Measurements from ENCODE around the gene CXCR6. TPM values are rescaled to one million over a fixed set of nuclear protein-coding genes. Genes with fewer than 3 reads are reported as not detected.

CXCR6 gene
- total RNA-seq, 1 donor from 2014 or later, result not detected

DNA sequence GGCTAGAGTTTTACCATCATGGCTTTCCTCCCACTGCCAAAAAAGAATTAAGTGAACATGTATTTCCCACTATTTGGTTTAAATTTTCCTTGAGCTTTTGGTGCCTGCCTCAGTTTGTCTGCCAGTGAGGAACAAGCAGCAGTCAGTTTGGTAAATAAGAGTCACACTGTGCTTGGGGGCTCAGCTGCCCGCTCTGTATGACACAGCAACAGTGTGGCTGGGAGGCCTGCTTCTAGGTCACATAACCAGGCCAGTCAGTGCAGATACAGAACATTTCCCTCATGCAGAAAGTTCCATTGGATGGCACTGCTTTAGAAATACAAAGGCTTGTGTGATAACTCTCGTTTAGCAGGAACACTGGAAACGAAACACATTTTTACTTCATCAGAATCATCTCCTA is 26.7 kb downstream of the CXCR6 start:
- Mint-ChIP-seq H3K27ac (ENCODE audit: unreplicated experiment) (no peak overlapping the region), H3K27me3 (ENCODE audit: low read depth, unreplicated experiment) (no peaks in the 10 kb centered on the region), H3K4me3 (ENCODE audit: unreplicated experiment) (no peak overlapping the region), H3K4me1 (ENCODE audit: low read depth, unreplicated experiment) (peaks cover 23% of the 10 kb centered on the region), H3K9me3 (ENCODE audit: unreplicated experiment) (no peaks in the 10 kb centered on the region), H3K36me3 (ENCODE audit: low read depth, unreplicated experiment) (peaks cover 25% of the 10 kb centered on the region)
- no peak overlapping the region for H3K4me3 ChIP-seq (ENCODE audit: insufficient read depth, low read depth, low read length)
- no peak overlapping the region for H3K27ac ChIP-seq (ENCODE audit: low read depth, low read length)
- H3K79me2 ChIP-seq (ENCODE audit: insufficient read depth, low read length), result no peaks in the 10 kb centered on the region
- no peak overlapping the region for H2AFZ ChIP-seq (ENCODE audit: low read depth, low read length)
- H3K9me3 ChIP-seq (ENCODE audit: insufficient read depth, low read depth, low read length), result no peaks in the 10 kb centered on the region
- TF ChIP-seq, protein P1, sequence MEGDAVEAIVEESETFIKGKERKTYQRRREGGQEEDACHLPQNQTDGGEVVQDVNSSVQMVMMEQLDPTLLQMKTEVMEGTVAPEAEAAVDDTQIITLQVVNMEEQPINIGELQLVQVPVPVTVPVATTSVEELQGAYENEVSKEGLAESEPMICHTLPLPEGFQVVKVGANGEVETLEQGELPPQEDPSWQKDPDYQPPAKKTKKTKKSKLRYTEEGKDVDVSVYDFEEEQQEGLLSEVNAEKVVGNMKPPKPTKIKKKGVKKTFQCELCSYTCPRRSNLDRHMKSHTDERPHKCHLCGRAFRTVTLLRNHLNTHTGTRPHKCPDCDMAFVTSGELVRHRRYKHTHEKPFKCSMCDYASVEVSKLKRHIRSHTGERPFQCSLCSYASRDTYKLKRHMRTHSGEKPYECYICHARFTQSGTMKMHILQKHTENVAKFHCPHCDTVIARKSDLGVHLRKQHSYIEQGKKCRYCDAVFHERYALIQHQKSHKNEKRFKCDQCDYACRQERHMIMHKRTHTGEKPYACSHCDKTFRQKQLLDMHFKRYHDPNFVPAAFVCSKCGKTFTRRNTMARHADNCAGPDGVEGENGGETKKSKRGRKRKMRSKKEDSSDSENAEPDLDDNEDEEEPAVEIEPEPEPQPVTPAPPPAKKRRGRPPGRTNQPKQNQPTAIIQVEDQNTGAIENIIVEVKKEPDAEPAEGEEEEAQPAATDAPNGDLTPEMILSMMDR (IDR thresholded peaks at IDR 0.05; ENCODE audit: insufficient read depth, low read depth, low read length), result no peak
- TF ChIP-seq EZH2 (IDR thresholded peaks at IDR 0.05; ENCODE audit: insufficient read depth, low read length), result no peak
- peaks cover 4% of the 10 kb centered on the region for H4K20me1 ChIP-seq (ENCODE audit: insufficient read depth, low read length)
- H3K27me3 ChIP-seq (ENCODE audit: insufficient read depth, low read length), result no peaks in the 10 kb centered on the region
- no peak overlapping the region for H3K4me2 ChIP-seq (ENCODE audit: low read length)
- H3K9ac ChIP-seq (ENCODE audit: low read length), result no peak overlapping the region
- FAIRE-seq (no peak), DNase-seq (ENCODE audit: low read depth) (no peak)
- peaks cover 19% of the 10 kb centered on the region for H3K4me1 ChIP-seq (ENCODE audit: insufficient read depth, low read length)
- peaks cover 6% of the 10 kb centered on the region for H3K36me3 ChIP-seq (ENCODE audit: insufficient read depth, low read length)

DNA sequence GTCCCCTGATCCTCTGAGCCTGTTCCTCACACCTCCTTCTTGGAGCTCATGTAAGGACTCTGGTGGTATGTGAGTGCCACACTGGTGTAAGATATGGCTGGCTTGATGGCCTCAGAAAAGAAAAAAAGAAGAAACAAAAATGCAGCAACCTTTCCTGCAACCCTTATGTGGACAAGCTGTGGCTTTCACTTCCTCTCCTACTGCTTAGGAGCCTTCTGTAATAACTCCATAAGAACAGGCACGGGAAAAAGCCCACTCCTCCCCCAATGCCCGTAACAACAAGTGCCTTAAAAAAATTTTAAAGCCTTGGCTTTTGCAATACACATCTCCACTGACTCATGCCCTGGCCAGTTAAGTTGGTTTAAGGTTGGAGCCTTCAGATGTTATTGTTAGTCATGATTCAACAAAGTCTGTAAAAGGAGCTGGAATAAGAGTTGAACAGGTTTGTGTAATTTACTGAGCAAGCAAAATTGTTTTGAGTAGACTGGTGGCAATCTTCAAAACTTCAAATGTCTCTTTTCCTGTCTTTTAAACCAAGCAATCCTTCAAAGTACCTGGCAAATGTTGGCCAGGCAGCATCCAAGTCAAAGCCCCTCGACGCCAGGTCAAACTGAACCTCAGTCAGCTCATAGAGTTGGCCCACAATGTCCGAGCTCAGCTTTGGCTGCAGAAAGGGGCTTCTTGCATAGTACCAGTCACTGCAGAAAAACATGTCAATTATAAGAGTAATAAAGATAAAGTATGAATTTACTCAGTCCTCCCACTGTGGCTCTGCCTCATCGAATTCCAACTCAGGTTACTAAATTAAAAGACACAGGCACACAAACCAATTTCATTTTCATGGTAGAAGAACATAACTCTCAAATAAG is 29.5 kb downstream of the CXCR6 start:
- H2AFZ ChIP-seq (ENCODE audit: low read depth, low read length), result no peak overlapping the region
- Mint-ChIP-seq H3K9me3 (ENCODE audit: unreplicated experiment) (no peaks in the 10 kb centered on the region), H3K4me1 (ENCODE audit: low read depth, unreplicated experiment) (peaks cover 22% of the 10 kb centered on the region), H3K27me3 (ENCODE audit: low read depth, unreplicated experiment) (no peaks in the 10 kb centered on the region), H3K4me3 (ENCODE audit: unreplicated experiment) (peak overlapping the region; percentile 45), H3K36me3 (ENCODE audit: low read depth, unreplicated experiment) (peaks cover 24% of the 10 kb centered on the region), H3K27ac (ENCODE audit: unreplicated experiment) (peak overlapping the region; percentile 48)
- peaks cover 19% of the 10 kb centered on the region for H3K4me1 ChIP-seq (ENCODE audit: insufficient read depth, low read length)
- H3K9ac ChIP-seq (ENCODE audit: low read length), result no peak overlapping the region
- H3K4me2 ChIP-seq (ENCODE audit: low read length), result peak overlapping the region; percentile 68
- H3K27me3 ChIP-seq (ENCODE audit: insufficient read depth, low read length), result no peaks in the 10 kb centered on the region
- FAIRE-seq (peak; percentile 96), DNase-seq (ENCODE audit: low read depth) (peak; percentile 92)
- peak overlapping the region; percentile 12 for H3K4me3 ChIP-seq (ENCODE audit: insufficient read depth, low read depth, low read length)
- peaks cover 13% of the 10 kb centered on the region for H3K36me3 ChIP-seq (ENCODE audit: insufficient read depth, low read length)
- TF ChIP-seq, protein P1 (IDR thresholded peaks at IDR 0.05; ENCODE audit: insufficient read depth, low read depth, low read length), result no peak
- TF ChIP-seq EZH2 (IDR thresholded peaks at IDR 0.05; ENCODE audit: insufficient read depth, low read length), result no peak
- H3K27ac ChIP-seq (ENCODE audit: low read depth, low read length), result peak overlapping the region; percentile 54
- H3K9me3 ChIP-seq (ENCODE audit: insufficient read depth, low read depth, low read length), result no peaks in the 10 kb centered on the region
- H4K20me1 ChIP-seq (ENCODE audit: insufficient read depth, low read length), result no peaks in the 10 kb centered on the region
- H3K79me2 ChIP-seq (ENCODE audit: insufficient read depth, low read length), result no peaks in the 10 kb centered on the region

DNA sequence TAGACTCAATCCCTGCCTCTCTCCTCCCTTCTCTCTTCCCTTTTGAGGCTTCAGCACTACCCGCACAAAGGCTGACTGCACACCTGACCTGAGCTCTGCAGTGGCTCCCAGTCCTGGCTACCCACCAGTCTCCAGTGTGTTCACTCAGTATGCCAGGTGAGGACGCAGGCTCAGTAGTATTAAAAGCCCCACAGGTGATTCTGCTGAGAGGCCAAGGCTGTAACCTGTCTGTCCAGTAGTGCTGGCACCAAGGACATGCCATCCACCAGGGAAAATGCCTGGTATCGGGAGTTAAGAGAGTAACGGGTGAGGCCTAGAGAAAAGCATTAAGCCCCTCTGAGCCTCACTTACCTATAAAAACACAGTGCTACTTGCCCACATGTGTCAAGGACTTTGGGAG is 31.4 kb downstream of the CXCR6 start:
- Histone ChIP-seq H3K4me3 (ENCODE audit: insufficient read depth, low read depth, low read length) (no peak overlapping the region), H3K27me3 (ENCODE audit: insufficient read depth, low read length) (no peaks in the 10 kb centered on the region), H3K9me3 (ENCODE audit: insufficient read depth, low read depth, low read length) (no peaks in the 10 kb centered on the region), H3K36me3 (ENCODE audit: insufficient read depth, low read length) (peaks cover 16% of the 10 kb centered on the region), H4K20me1 (ENCODE audit: insufficient read depth, low read length) (no peaks in the 10 kb centered on the region), H3K9ac (ENCODE audit: low read length) (no peak overlapping the region), H3K4me1 (ENCODE audit: insufficient read depth, low read length) (peaks cover 12% of the 10 kb centered on the region), H3K27ac (ENCODE audit: low read depth, low read length) (no peak overlapping the region), H2AFZ (ENCODE audit: low read depth, low read length) (no peak overlapping the region), H3K79me2 (ENCODE audit: insufficient read depth, low read length) (no peaks in the 10 kb centered on the region), H3K4me2 (ENCODE audit: low read length) (no peak overlapping the region)
- H3K9me3 Mint-ChIP-seq (ENCODE audit: unreplicated experiment), result no peaks in the 10 kb centered on the region
- no peak for TF ChIP-seq EZH2 (IDR thresholded peaks at IDR 0.05; ENCODE audit: insufficient read depth, low read length)
- TF ChIP-seq, protein P1 (IDR thresholded peaks at IDR 0.05; ENCODE audit: insufficient read depth, low read depth, low read length), result no peak
- H3K27me3 Mint-ChIP-seq (ENCODE audit: low read depth, unreplicated experiment), result no peaks in the 10 kb centered on the region
- H3K27ac Mint-ChIP-seq (ENCODE audit: unreplicated experiment), result no peak overlapping the region
- peaks cover 22% of the 10 kb centered on the region for H3K36me3 Mint-ChIP-seq (ENCODE audit: low read depth, unreplicated experiment)
- DNase-seq (ENCODE audit: low read depth), result no peak
- FAIRE-seq, result no peak
- H3K4me3 Mint-ChIP-seq (ENCODE audit: unreplicated experiment), result no peak overlapping the region
- peaks cover 8% of the 10 kb centered on the region for H3K4me1 Mint-ChIP-seq (ENCODE audit: low read depth, unreplicated experiment)
